ENCODE measurements around the gene TIMM23.
"Not testable (repeated sequence)": the region's sequence is repeated elsewhere in the genome, so short reads cannot be mapped to it uniquely, and the experiment has no call there.

Gene TIMM23

DNA sequence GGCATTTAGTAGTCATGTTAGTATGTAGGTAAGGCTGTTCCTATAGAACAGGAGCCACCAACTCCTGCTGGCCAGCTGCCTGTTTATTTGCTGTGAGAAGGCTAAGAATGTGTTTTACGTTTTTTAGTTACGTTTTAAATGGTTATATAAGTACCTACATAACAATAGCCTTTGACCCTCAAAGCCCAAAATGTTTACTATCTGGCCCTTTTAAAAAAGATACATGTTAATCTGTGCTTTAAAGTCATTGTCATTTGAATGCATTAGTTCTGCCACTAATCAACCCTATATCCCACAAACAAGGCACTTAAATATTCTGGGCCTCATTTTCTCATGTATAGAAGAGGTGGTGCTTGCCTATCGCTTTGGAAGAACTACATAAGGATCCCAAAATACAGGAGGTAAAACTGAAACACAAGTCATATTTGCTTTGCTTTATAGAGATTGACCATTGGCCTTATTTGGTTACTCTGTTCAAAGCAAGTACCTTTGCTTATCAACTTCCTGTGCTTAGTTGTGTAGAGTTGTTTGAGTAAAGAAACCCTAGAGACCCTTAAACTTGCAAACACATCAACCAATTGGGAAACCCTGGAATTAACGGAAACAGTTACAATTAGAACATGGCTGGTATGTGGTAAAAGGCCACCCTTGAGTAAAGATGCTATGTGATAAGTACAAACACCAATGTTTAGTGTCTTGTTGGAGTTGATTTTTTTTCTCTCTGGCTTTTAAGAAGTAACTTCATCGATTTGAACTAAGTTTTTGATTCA is 25.9 kb downstream of the TIMM23 start:
- DNase-seq = no peak

DNA sequence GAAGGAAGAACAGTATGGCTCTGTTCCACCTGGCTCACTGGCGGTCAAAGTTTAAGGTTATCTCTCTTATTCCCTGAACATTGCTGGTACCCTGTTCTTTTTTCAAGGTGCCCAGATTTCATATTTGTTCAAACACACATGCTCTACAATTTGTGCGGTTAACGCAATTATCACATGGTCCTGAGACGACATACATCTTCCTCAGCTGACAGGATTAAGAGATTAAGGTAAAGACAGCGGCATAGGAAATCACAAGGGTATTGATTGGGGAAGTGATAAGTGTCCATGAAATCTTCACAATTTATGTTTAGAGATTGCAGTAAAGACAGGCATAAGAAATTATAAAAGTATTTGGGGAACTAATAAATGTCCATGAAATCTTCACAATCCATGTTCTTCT is 27.7 kb downstream of the TIMM23 start:
- not testable (repeated sequence) for DNase-seq

DNA sequence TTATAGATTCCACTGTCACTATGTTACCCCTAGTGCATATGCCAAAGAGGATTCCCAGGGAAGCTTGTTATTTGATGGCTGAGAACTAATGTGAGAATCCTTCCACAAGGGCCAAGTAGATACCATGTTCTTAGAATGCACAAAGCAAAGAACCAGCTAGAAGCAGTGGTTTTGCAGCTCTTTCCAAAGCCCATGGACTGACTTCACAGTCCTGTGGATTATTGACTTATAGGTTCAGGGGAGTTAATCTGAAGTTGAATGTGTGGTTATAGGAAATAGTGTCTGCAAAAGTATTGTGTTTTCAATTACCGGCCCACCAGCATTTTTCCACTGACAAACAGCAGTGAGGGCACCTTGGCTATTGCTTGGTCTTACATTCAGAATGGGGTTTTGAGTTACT is 28.2 kb downstream of the TIMM23 start:
- DNase-seq = no peak

DNA sequence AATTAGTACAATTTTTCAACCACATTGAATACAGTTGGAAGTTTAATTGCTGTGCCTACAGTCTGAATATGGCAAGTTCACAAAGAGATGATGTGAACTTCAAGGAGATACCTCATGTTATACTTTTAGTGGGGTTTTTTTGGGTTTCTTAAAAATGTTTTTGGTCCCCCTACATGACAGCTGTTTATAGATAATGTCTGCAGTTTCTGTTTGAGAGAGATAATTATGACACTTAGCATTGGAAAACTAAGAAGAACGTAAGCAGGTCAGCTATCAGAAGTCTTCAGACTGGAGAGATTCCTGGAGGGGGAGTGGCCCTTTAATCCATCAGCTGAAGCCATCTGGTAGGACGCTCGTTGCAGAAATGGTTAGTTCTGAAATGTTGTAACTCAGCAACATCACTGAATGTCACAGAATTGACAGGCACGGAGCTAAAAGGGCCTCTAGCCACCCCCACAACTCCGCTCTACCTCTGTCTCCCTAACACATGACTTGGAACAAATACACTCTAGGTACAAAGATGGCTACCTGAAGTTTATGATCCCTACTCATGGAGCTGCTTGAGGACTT is 29.0 kb downstream of the TIMM23 start:
- no peak for DNase-seq

- not testable (repeated sequence) for DNase-seq
These were observed 29.9 kb downstream of the TIMM23 start for GRCh38 chr10:46002189-46002687.

DNA sequence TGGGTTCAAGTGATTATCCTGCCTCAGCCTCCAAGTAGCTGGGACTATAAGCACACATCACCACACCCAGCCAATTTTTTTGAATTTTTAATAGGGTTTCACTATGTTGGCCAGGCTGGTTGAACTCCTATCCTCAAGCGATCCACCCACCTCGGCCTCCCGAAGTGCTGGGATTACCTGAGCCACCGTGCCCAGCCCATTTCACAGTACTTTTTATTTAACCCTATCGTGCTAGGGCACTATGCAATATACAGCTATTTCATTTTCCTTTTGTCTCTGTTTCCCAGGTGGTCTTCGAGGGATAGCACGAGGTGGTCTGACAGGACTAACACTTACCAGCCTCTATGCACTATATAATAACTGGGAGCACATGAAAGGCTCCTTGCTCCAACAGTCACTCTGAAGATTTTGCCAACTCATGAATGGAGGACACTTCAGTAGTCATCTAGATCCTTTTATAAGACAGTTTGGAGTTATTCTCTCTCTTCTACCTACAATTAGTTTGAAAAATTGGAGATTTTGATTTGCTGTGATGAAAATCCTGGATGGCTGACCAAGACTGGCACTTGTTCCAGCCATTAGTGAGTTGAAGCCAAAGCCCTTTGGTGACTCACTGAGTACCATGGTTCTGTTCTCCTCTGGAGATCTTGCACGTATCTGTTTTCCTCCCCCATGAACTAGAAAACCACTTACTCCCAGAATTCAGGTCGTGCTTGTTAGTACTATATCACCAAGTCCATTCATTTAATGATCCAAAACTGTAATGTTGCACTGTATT is 30.8 kb downstream of the TIMM23 start:
- DNase-seq = no peak

GRCh38 chr10:46004963-46005362 is 32.7 kb downstream of the TIMM23 start:
- peak in 1 of 2 experiments; percentile 17 for DNase-seq

GRCh38 chr10:46005383-46005782 is 33.1 kb downstream of the TIMM23 start:
- no peak for DNase-seq

- no peak for DNase-seq
These were observed 33.9 kb downstream of the TIMM23 start for GRCh38 chr10:46006219-46006618.

DNA sequence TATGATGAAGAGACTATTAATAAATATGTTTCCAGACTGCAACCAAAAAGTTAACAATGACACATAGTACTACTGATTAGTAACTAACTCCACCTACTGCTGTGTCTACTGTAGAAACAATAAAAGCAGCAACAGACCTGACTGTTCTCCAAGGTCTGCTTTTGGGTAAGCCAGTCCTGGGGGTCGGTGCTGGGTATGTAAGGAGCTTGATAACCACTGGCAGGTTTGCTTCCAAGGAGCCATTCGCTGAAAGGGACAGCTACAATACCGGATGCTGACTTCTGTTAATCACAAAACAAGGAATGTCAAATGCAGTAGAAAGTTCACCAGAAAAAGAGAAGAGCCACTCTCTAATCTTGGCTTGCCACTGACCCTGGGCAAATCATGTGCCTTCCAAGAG is 40.5 kb downstream of the TIMM23 start:
- DNase-seq = no peak

DNA sequence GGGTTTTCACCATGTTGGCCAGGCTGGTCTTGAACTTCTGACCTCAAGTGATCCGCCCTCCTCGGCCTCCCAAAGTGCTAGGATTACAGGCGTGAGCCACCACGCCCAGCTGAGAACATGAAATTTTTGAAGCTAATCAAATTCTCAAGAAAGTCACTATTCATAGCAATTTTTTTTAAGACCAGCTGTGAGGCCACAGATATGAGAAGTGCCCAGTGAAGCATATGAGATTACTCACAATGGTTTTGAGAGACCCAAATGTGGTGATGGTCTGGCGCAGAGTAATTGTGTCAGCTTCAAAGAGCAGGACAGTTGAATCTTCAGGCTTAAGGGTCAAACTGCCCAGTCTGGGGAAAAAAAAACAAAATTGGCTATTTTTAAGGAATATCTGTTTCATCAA is 41.9 kb downstream of the TIMM23 start:
- DNase-seq = no peak

DNA sequence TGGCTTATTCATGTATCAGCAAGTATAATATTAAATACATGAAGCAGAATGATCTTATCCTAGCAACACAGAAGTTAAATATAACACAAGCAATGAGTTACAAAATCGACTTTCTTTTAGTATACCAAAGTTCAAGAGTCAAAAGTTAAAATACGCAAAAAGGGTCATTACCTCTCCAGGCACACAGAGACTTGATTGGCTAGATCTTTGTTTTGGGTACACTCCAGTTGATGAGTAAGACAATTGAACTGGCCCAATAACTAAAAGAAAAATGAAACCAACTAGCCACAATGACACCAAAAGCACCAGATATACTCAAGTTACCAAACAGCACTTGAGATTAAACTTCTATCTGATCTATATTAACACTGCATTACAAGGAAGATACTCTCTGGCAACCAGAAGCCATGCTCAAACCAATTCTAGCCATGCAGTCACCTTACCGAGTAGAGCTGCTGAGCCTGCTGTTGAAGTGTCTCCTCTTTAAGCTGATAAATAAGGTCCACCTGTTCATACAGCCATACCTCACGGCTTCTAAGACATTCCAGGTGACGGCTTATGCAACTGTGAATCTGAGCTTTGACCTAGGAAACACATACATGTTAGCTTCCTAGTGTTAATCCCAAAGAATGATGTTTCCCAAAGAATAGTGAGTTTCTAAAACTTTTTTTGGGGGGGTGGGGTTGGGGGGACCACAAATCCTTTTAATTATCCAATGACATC is 42.6 kb downstream of the TIMM23 start:
- DNase-seq = no peak

- no peak for DNase-seq
These were observed 43.9 kb downstream of the TIMM23 start for GRCh38 chr10:46016190-46016589.

DNA sequence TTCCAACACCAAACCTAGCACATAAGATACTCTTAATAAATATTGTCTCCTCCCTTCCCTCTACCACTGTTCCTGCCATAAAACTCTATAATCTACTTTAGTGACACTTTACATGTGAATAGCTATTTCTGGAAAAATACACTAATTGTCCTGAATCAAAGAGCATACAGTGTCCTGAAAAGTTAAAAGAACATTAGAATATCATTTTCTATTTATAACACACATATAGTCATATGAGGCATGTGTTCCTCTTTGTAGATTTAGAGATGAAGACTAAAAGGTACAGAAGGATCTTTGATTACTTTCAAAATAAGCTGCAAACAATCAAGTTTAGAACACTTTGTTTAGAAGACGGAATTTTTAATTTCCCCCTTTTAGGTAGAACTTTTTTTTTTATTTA is 44.5 kb downstream of the TIMM23 start:
- DNase-seq = no peak

DNA sequence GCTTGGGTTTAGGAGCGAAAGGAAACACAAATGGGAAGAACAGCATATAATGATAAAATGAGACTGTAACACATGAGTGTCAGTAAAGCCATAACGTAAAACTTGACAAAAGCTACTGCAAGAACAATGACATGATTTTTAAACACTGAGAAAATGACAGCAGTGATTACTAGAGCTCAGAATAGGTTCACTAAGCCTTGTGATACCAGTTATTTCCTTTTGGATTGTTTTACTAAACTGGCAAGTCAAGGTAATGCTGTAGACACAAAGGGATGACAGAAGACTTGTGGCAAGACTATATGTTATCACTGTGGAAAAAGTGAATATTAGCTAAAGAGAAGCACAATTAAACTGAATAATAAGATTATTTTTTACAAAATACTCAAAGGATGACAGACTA is 45.4 kb downstream of the TIMM23 start:
- DNase-seq = no peak

DNA sequence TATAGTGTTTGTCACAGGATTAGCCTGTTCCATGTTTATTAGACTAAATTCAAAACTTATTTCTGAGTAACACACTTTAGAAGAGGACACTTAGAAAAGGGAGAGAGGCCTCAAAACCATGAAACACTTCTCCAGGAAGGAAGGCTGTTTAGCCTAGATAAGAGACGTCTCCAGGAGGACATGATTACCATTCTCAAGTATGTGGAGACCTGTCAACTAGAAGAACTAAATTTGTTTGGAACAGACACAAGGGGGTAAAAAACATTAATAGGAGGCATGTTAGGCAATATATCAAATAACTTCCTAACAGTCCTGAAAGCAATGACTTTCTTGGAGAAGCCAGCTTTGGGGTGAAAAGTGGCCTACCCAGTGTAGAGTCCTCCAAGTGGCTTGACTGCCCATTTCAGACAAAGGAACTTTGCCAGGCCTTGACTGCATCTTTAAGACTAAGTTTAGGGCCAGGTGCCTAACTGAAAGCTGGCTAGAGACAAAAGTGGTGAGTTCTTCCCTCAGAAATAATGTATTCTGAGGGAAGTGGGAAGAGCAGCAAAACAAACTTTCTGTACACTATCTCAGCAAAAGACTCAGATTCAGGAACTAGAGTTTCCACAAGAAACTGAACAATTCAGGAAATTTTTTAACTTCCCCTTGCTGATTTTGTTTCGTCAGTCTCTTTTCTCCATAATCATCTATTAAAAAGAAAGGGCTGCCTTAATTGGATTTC is 46.3 kb downstream of the TIMM23 start:
- DNase-seq = no peak

DNA sequence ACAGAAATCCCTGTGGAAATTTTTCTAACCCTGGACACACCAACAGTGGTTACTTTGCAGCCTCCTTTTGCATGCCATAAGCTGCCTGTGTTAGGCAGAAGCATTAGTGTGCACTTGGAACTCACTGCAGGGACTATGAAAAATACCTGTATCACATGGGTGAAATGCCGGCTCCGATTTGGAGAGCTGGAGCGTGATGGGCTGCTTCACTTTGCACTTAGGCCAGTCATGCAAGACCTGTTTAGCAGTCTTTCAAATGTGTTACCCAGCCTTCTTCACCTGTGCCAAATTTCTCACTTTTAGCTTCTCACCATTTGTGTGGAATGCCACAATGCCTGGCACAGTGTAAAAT is 46.9 kb downstream of the TIMM23 start:
- DNase-seq = no peak

DNA sequence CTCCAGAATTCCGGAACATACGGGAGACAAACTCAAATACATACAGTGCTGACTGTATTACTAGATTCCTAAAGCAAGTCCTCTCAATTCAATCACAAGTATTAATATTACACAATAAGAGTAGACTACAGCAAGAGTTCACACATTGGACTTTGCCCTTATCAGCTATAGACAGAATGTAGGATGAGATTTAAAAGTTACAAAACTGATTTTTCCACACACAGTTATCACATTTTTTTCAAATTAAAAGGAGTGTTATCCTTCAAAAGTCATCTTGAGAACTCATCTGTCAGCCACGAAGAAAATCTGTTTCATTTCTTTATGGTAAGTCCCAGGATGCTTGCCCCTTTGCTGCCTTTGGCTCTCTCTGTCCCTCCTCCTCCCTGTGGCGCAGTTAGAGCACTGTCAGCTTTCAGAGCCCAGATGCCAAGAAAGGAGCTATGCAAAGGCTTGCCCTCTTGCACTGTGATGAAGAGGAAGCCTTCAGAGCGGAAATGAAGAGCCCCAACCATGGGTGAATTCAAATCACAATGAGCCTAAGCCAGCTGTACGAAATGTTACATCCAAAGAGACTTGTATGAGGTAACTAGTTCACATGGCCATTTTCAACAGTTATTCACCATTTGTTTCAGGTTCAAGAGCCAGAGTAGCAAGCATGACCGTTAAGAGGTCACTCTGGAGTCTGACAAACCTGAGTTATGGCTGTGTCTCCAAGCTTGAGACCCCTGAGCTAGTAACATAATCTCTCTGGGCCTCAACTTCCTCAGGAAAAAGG is 47.5 kb downstream of the TIMM23 start:
- no peak for DNase-seq

DNA sequence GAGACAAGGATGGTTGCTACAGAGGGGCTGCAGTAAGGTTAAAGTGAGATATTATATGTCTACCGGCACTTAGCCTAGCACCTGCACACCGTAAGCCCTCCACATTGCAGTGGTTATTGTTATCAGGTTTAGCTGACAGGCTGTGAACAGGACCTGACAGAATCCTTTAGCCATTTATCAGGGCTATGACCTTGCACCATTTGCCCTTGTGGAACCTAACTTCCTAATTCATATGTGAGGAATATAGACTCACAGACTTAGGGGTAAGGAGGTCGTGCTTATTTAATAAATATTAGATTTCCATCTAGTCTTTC is 48.0 kb downstream of the TIMM23 start:
- no peak for DNase-seq

DNA sequence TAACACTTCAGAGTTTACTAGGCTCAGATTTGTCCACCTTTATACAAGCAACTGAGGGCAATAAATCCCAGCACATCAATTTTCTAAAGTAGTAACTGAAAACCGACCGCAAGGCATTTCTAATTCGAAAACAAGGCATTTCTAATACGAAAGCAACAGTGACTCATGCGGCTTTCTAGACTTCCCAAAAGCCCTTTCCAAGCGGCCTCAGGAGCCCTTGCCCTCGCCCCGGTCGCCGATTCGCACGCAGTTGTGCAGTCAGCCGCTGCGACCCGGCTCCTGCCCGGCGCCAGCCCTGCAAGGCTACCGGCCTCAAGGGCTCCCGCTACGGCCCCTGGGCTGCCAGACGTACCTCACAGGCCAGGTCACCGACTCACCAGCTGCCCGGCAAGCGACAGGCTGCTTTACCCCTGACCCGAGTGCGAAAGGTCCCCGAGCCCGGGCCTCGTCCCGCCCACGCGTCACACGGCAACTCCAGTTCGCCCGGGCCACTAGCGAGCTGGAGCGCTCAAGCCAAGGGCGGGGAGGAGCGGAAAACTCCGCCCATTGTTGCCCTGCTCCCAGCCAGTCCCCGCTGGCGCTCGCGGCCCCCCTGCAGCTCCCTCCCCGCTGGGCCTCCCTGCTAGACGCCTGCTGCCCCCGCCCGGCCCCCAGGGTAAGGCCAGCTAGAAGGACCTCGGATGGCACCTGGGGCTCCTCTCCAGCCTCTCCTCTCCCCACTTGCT is 50.9 kb downstream of the TIMM23 start:
- DNase-seq = peak; percentile 41 to 84

GRCh38 chr10:46024948-46025347 is 52.7 kb downstream of the TIMM23 start:
- DNase-seq = no peak
